ENCODE measurements around the gene NELFA. TPM values are rescaled to one million over a fixed set of nuclear protein-coding genes. Genes with fewer than 3 reads are reported as not detected.

The NELFA gene
- total RNA-seq, 2 donors from 2014 or later, result 40.8 to 42.7 TPM

DNA sequence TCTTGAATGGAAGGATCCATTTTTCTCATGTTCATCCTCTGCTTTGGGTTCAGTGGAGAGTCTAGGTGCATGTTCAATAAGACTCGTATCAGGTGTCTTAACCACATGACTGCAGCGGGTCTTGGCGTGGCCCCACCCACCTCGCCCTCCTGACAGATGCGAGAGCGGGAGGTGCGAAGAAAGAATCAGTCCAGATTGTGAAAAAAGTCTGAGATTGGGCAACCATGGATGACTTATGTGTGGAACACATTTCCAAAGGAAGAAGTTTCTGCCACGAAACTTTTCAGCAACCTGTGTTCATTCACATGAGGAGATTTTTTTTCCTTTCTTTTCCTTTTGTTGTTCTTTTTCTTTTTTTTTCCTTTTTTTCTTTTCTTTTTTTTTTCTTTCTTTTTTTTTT is 70.7 kb downstream of the NELFA start:
- Mint-ChIP-seq H3K9me3 (no peaks in the 10 kb centered on the region), H3K4me3 (no peak overlapping the region), H3K36me3 (ENCODE audit: low read depth) (peaks cover 84% of the 10 kb centered on the region), H3K27ac (no peak overlapping the region), H3K4me1 (no peaks in the 10 kb centered on the region), H3K27me3 (no peaks in the 10 kb centered on the region)
- no peak for ATAC-seq (replicated peaks)

DNA sequence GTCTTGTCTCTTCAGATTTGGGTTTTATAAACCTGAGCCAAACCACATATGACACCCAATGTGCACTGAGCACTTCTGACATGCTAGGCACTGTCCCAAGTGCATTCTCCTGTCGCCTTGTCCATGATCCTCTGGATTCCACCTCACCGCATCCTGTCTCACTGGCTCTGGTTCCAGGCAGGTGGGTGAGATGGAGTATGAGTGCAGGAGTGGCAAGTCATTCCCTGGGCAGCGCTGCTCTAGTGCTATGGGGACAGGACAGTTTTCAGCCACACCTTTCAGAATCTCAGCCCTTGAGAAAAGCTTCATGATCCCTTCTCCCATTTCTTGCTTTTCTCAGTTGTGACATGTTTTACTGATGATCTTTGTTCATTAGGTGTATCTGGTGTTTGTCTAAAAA is 71.2 kb downstream of the NELFA start:
- Mint-ChIP-seq H3K9me3 (no peaks in the 10 kb centered on the region), H3K27ac (no peak overlapping the region), H3K4me3 (no peak overlapping the region), H3K36me3 (ENCODE audit: low read depth) (peaks cover 79% of the 10 kb centered on the region), H3K27me3 (no peaks in the 10 kb centered on the region), H3K4me1 (no peaks in the 10 kb centered on the region)
- ATAC-seq (replicated peaks), result no peak

DNA sequence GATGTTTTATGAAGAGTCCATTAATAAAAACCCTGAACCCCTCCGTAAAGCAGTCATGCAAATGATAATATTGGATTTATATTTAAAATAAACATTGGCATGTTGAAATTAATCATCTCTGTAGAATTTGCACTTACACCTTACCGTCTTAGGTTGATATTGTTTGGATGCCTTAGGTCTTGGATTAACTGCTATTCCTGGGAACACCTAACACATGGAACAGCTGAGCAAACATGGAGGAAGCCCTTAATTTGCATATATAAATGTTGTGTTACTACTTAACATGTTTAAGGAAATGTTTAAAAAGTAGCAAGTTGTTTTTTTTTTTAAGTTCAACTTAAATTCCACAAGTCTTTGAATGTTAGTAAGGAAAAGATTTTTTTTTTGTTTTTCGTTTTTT is 75.1 kb downstream of the NELFA start:
- no peak overlapping the region for H3K4me3 Mint-ChIP-seq
- H3K36me3 Mint-ChIP-seq (ENCODE audit: low read depth), result peaks cover 77% of the 10 kb centered on the region
- H3K9me3 Mint-ChIP-seq, result no peaks in the 10 kb centered on the region

DNA sequence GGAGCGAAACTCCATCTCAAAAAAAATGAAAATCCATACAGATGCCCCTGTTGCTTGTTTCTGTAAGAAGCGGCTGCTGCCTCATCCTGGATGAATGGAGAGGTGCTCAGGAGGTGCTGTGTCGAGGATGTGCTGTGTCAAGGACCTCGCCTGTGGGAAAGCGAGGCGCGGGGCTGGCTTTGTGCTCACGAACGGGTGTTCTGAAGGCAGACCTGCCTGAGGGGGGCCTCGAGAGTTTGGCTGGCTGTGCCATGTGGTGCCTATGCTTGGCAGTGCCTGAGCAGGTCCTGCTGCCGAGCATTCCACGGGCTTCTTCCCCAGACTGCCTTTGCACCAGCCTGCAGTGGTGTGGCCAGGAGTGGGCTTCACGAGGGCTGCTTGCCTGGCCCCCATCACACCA is 76.0 kb downstream of the NELFA start:
- Mint-ChIP-seq H3K27me3 (no peaks in the 10 kb centered on the region), H3K9me3 (no peaks in the 10 kb centered on the region), H3K27ac (no peak overlapping the region), H3K4me3 (no peak overlapping the region), H3K4me1 (peaks cover 6% of the 10 kb centered on the region), H3K36me3 (ENCODE audit: low read depth) (peaks cover 79% of the 10 kb centered on the region)
- no peak for ATAC-seq (replicated peaks)

More for the DNA sequence above, 75.1 kb downstream of the NELFA start:
- Mint-ChIP-seq H3K27me3 (no peaks in the 10 kb centered on the region), H3K27ac (no peak overlapping the region), H3K4me1 (no peaks in the 10 kb centered on the region)
- no peak for ATAC-seq (replicated peaks)

Other genes with a start within 250 kb of the NELFA start
- under 1 TPM in 1 of 2 donors, not detected in 1; 0.05 TPM for gene FGFR3, start 215.7 kb downstream of the NELFA start, total RNA-seq
- 10 to 100 TPM; 21.3 to 71.0 TPM for gene LETM1, start 152.8 kb downstream of the NELFA start, total RNA-seq
- 100 to 1,000 TPM; 187 to 239 TPM for gene NSD2, start 137.6 kb downstream of the NELFA start, total RNA-seq
- gene NAT8L, start 50.4 kb upstream of the NELFA start, total RNA-seq, result under 1 TPM in 1 of 2 donors, not detected in 1; 0.22 TPM
- gene HAUS3, start 233.1 kb upstream of the NELFA start, total RNA-seq, result 10 to 100 TPM; 27.1 to 28.0 TPM
- 1 to 10 TPM; 7.8 to 8.0 TPM for gene POLN, start 233.1 kb upstream of the NELFA start, total RNA-seq